ENCODE measurements around the gene LMO2.

LMO2 gene

DNA sequence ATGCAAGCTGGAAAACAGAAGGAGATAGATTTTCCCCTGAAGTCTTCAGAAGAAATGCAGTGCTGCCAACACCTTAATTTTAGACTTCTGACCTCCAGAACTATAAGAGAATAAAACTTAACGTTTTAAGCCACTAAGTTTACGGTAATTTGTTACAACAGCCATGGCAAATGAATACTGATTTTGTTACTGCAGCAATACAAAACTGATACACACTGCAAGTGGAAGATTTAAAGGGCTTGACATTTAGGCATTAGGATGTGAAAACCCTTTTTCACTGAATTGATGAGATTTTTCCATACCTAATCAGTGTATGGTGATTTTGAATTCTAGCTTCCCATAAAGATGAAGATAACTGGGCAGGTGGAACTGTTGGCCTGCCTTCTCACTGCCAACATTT, 22.1 kb upstream of the LMO2 start:
- DNase-seq (ENCODE audit: low read depth) = no peak

DNA sequence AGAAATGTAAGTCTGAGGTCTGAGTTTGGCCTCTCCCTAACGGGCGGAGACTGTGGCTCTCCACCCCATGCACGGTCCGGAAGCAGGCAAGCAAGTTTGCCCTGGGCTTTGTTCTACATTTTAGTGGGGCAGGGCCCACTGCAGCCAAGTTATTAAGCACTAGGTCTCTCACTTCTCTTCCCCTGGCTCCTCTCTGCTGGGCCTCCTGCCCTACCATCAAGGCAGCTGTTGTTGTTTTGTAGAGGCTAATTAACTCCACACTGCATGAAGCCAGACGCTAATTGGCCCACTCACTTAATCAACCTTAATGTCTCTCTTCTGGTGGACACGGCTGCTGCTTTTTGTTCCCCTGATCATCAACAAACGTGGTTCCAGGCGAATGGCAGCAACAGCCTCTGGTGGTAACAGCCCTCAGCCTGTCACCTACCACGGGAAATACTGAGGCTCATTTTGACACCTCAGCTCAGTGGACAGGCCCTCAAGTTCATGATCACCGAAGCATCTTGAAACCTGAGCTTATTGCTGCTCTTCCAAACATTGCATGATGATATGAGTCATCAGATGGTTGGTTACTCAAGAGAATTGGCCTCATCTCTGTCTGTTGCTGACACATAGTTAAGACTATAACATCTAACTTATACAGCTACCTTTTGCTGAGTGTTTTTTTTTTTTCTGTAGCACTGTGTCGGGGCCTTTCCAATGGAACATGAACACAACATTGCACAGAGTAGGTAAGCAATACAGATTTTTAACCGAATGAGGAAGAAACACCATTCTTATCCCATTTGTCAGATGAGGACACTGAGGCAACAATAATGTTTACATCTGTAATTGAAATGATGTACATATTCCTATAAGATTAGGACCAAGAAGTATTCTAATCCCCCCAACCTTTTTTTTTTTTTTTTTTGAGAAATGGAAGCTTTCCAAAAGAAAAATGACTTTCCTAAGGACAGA, 20.8 kb upstream of the LMO2 start:
- DNase-seq (ENCODE audit: low read depth) = peak; percentile 97

DNA sequence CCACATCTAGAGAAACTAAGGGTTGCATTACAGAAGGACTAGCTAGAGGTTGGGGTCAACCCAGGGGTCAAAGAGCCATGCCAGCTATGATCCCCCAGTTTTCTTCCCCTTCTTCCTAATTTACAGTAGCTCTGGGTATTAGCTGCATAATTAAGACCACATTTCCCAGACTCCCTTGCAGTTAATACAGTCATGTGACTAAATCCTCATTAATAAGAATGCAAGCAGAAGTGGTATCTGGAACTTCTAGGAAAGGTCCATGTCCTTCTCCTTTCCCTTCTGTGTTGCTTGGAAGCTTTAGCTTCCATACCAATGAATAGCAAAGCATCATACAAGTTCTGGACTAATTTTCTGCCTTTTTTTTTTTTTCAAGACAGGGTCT, 19.1 kb upstream of the LMO2 start:
- DNase-seq (ENCODE audit: low read depth) = no peak

DNA sequence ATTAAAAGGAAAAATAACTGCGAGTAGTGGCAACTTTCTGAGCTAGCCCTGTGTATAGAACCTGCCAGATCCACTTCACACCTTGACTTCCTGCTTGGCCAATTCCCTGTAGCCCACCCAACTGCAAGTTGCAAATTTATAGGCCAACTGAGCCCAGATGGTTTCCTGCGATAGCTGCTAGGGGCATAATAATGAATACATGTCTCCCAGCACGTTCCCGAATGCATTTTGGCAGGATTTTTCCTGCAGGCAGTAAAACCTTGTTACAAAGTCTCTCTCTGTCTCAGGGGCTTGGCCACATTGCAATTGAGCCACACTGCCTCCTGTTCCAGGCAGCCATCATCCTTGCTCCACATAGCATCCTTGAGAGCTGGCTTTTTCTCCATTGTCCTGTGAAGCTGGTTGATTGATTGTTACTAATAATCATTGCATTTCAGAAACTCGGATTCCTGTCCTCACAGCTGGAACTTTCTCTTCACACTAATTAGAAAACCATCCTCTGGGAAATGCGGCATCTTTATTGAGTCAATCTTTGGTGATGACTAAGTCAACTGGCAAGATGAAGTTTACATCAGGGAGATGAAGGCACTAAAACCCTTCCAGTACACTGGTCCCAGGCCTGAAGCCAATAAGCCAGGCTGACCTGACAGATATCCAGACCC, 18.6 kb upstream of the LMO2 start:
- no peak for DNase-seq (ENCODE audit: low read depth)

DNA sequence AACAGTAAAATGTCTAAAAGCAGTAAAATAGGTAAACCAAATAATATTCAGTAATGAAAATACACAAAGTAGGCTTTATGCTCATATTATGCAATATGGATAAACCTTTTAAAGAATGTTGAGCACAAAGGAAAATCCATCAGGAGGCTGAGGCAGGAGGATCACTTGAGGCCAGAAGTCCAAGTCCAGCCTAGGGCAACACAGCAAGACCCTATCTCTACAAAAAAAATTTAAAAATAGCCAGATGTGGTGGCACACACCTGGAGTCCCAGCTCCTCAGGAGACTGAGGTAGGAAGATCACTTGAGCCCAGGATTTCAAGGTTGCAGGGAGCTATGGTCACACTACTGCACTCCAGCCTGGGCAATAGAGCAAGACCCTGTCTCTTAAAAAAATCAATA, 17.7 kb upstream of the LMO2 start:
- no peak for DNase-seq (ENCODE audit: low read depth)

DNA sequence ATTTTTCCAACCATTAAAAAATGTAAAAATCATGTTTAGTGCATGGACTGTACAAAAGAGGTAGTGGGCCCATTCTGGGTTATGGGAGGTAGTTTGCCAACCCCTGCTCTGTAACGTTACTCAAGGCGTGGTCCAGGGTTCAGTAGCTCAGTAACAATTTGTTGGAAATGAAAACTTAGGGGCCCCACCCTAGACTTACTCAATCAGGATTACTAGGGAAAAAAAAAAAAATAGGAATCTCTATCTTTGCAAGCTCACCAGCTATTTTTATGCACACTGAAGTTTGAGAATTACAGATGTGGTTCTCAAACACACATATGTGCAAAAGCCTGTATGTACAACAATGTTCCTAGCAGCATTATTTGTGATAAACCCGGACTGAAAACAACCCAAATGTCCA, 17.3 kb upstream of the LMO2 start:
- no peak for DNase-seq (ENCODE audit: low read depth)

DNA sequence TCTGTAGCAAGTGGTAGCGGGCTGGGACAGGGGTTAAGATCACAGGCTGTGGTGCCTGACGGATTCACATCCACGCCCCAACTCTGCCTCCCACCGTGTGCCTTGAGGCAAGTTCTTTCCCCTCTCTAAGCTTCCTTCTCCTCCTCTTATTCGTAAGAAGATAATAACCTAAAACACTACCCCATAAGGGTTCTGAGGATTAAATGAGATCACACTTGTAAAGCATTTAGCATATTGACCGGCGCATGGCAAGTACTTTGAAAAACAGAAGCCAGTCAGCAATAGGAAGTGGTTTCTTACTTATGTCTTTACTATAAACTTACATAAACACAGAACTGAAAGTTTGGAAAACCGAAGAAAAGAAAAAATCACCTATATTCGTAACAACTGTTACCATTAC, 15.5 kb upstream of the LMO2 start:
- DNase-seq (ENCODE audit: low read depth) = no peak

DNA sequence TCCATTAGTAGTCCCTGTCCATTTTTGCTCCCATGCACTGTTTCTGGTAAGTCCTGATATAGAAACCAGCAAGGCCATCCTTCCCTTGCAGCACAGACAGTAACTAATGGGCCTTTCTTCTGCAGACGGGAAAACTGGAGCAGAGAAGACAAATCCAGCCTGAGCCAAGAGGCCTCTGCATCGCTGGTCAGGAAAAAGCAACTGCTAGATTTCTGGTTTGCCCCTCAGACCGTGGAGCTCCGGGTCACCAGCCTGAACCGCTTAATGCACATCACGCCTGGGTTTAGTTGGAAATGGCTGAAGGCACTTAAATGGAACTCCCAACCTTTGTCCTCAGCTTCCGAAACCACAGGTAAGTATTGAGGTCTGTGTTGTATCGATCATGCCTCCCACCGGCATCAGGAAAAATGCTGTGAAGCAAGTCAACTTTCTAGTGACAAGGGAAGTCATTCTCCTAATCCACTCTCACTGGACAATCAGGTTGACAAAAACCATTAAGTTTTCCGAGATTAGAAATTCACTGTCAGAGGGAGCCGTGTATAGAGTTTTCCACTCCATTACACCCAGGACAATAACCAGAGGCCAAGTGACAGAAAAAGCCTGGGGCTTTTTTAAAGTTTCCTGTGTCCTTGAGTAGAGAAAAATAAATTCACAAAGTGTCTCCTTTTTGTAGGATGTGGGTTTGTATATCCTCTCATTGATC, 14.8 kb upstream of the LMO2 start:
- no peak for DNase-seq (ENCODE audit: low read depth)

DNA sequence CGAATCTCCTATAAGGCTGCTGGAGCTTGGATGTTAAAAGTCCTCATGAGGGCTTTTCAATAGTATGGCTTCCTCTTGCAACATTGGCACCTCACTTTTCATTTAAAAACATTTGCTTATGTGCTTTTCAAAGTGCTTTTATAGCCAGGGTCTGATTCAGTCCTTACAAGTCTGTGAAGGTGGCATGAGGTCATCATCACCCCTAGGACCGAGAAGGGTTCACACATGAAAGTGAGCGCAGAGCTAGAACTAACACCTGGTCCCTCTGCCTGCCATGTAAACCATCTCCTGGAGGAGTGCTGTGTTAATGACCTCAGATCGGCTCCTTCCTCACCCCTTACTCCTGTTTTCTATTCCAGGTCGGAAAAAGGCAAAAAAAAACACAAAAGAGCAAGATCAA, 12.2 kb upstream of the LMO2 start:
- DNase-seq (ENCODE audit: low read depth) = no peak

DNA sequence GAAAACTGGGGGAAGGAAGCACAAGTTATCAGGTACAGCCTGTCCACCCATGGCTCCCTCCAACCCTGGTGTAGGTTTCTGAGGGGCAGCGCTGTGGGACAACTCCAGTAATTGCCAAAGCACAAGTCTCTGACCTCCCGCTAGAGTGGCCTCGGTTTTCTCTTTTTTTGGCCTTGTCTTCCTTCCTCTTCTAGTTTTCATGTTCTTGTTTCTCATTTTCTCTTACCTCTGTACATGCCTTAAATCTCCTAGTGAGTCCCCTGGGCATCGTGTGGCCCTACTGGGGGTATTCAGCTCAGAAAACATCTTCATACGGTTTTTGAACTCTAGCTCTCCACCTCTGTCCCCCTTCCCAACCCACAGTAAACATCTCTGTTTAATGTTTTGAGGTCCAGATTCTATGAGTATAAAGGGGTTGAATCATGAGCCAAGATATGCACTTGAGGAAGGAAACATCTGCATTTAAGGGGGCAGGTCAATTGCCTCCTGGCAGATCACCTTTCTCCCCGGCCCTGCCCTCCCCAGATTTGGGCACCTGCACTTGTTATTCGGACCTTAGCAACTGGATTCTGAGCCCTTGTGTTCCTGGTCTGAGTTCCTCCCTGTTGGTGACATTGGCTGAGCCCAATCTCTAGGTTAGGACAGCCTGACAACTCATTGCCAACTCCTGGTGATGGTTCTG, 8.4 kb upstream of the LMO2 start:
- DNase-seq (ENCODE audit: low read depth) = no peak

DNA sequence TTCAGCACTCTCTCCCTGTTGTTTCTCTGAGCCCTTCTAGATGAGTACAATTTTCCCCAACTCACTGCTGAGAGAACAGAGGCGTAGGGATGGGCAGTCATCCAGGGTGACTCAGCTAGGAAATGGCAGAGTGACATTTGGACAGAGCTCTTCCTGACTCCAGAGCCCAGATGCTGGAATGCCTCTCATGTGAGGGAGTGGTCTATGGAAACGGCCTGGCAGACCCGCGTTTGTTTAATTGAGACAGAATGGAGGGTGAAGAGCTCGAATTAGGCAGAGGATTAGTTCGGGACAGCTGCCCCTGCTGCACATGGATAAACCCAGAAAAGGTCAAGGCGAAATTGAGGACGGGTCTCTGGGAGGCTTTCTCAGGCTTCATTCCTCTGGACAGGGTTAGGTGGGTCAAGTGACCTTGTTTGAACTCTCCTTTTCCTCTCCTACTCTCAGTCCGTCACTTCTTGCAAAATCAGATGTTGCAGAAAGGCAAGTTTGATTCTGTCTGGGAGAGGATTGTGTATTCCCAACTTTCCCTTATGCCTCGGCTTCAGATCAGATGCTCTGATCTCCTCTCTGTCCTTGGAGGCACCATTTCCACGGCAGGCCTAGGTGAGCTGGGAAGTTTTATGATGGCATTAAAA, 7.6 kb upstream of the LMO2 start:
- DNase-seq (ENCODE audit: low read depth) = peak; percentile 67

DNA sequence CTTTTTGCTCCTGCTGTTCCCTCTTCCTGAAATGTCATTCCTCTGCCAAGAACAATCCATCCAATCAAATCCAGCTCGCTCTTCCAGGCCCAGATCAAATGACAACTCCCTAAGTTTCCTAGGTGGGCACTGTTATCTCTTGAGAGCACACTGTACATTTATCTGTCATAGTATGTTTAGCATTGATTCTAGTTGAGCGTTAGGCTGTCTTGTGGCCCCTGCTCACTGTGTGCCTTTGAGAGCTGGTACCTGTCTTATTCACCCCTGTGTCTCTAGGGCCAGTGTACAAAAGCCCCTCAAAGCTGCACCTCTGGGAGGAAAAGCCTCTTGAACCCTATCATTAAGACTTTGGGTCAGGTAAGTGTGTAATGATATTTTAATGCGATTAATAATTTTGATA, 7.1 kb upstream of the LMO2 start:
- DNase-seq (ENCODE audit: low read depth) = no peak

DNA sequence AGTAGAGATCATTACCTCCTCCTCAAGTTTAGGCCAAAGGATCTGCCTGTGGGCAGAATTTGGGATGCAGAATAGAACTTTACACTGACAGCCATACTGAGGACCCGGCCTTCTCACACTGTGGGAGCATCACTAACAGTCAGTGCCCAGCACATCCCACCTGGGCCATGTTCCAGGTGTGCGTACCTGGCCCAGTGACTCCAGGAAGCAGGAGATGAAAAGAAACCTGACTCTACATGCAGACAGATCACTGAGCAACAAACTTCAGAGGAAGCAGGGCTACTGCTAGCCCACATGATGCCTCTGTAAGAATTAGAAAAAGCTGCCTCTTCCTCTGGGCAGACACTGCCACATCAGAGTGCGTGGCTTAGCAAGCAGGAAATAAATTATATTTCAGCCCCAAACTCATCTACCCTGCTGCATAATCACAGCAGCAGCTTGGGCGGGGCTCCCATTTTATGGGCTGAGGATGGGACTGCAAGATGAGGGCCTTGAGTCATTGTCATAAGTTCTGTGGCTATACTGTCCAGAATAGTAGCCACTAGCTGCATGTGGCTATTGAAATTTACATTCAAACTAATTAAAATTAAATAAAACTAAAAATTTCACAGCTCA, 6.0 kb upstream of the LMO2 start:
- no peak for DNase-seq (ENCODE audit: low read depth)

DNA sequence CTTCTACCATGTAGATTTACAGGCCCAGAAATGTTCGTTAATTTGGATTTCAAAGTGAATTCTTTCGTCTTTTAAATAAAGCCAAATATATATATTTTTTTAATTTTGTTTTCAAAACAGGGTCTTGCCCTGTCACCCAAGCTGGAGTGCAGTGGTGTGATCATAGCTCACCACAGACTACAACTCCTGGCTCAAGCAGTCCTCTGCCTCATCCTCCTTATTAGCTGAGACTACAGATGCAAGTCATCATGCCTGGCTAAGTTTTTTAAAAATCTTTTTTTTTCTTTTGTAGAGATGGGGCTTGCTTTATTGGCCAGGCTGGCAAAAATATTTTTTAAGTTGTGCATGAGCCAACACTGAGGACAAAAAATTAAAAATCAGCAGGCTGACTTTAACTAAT, 5.0 kb upstream of the LMO2 start:
- DNase-seq (ENCODE audit: low read depth) = no peak

DNA sequence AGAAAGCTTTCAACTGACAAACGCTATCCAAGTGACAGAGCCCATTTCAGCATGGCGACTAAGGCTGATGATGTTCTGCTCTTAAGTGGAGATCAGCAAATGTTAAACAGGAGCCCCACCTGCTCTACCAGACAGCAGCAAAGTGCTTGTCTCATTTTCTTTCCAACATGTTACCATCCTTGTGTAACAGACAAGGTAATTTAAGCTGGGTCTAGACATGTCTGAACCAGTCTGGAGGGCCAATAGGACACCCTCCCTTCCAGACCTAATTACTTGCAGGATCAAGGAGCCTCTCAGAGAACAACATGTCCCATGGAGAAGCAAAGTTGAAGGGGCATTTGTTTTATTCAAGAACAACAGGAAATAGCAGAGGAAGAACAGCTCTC, 3.9 kb upstream of the LMO2 start:
- DNase-seq (ENCODE audit: low read depth) = peak; percentile 7

DNA sequence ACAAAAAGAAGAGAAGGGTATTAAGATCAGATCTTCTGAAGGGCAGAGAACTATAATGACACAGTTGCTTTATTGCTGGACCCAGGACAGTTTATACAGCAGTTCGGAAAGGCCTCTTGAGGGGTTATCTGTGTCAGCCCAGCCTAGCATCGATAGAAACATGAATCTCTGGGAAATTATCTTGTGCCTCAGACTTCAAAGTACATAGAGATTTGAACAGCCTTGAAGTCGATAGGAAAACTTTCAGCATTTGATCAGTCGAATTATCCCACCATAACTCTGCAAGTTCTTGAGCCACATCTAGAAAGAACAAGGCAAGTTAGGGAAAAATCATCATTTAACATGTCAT, 2.5 kb upstream of the LMO2 start:
- DNase-seq (ENCODE audit: low read depth) = no peak

DNA sequence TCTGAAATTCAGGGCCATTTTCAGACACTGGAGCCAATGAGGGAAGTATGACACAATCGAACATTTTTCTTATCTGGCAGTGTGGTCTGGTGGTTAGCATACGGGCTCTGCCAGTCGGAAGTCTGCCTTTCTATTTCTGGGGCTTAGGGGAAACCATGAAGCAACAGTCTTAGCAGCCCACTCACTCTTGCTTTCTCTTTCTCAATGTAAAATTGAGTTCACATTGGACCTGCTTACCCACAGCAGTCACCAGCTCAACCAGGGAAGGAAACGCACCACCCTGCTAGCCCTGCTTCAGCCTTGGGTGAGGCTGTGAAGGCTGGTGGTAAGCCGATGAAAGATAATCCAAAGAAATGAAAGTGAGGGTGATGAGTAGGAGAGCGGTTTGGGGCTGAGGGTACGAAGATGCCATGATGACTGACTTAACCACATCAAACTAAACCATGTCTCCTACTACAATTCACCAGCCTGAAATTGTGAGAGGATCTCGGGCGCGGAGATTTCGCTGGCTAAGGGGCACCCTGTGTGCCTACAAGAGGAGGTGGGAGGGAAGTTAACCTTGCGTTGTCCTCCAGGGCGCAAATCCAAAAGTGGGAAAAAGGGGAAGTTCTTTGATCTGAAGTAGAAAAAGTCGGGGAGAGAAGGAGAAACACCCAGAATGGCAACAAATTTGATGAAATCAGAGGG, 2.0 kb upstream of the LMO2 start:
- peak; percentile 37 for DNase-seq (ENCODE audit: low read depth)

DNA sequence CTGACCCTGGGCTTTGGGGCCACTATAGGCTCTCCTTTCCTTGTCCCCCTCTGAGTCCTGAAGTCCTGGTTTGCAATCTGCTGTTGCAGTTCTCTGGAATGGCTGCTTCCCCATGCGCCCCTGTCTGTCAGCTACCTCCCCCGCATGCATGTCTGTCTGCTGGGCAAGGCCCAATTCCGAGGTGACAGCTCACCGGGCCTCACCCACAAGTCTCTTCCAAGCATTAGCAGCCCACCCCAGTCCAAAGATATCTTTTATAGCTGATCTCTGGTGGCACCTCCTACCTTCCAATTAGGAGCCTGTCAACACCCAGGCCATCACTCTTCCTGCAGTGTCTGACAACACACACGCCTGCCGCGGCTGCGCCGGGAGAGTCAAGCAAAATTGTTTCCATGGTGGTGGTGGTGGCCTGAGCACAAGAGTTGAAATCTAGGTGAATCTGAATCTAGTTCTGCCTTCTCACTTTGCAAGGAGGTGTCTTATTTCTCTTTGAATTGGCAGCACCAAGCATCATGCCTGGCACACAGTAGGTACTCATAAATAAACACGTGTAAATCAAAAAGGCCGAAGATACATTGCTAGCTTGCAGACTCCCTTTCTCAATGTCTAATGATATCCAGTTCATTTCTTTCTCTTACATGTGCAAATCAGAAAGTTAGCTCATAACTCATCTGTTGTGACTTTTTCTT, 1.2 kb upstream of the LMO2 start:
- no peak for DNase-seq (ENCODE audit: low read depth)

DNA sequence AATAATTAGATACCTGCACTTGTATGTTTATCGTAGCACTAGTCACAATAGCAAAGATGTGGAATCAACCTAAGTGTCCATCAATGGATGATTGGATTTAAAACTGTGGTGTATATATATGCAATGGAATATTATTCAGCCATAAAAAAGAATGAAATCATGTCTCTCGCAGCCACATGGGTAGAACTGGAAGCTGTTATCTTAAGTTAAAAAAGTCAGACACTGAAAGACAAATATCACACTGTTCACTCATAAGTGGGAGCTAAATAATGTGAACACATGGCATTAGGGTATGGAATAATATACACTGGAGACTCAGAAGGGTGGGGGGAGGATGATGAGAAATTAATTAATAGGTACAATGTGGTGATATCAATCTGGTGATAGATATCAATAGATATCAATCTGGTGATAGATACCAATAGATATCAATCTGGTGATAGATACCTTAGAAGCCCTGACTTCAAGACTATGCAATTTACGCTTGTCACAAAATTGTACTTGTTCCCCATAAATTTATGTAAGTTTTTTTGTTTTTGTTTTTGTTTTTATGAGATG, 2.0 kb downstream of the LMO2 start:
- DNase-seq (ENCODE audit: low read depth) = no peak

DNA sequence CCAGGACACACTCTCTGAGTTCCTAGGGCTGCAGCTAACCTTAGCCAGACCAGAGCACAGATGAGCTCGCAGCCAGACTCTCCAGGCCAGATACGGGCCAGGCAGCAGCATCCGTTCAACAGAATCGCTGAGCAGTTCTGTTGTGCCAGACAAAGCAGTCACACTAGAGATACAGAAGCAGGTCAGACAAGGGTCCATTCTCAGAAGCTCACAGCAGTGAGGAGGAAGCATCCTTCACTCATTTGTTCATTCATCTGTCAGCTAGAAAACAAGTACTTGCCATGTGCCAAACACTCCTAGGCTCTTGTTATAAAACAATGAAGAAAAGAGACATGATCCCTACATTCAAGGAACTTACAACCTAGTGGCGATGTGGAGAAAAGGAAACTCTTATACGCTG, 2.6 kb downstream of the LMO2 start:
- no peak for DNase-seq (ENCODE audit: low read depth)
